GM12892 (cell line): ENCODE results near the gene ZNF69.

ENCODE experiments used
- POLR2A ChIP-seq: IDR thresholded peaks from 2 replicates; pipeline ENCODE4 v1.6.1; 2011; ENCODE audit warnings: low read depth, low read length, control low read depth
- POLR2AphosphoS5 ChIP-seq: IDR thresholded peaks from 2 replicates; pipeline ENCODE4 v1.6.1; 2011; ENCODE audit warnings: low read depth, low read length, control low read depth

- TF ChIP-seq POLR2A (no peak), POLR2AphosphoS5 (no peak)
Observed at GRCh38 chr19:11942008-11942842, 54.6 kb downstream of the ZNF69 start.
